Measurements from ENCODE around the gene HIPK2. TPM values are rescaled to one million over a fixed set of nuclear protein-coding genes. Genes with fewer than 3 reads are reported as not detected.

The HIPK2 gene
- total RNA-seq, 2 donors from 2014 or later = 54.4 to 72.7 TPM

DNA sequence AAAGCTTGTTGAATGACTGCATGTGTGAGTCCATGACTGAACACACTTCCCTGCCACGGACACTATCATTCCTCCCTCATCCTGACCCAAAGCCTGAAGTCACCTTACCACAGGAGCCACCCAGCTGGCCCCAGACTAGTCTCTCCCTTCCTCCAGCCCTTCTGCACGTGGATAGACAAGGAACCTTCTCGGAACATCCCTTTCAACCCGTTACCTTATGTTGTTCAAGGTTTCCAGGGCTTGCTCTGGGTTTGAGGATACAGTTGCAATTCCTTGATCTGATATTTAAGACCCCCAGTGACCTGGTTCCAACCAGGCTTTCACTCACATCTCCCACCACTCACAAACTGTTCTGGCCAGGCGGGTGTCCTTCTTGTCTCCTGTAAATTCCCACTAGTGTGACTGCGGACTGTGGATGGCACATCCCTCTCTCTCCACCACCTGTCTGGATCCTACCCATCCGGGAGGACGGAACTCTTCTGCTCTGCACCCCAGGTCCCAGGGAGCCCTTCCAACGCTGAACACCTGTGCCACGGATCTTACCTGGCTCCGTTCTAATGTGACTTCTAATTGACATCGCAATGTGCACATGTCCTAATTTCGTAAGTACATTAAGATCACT is 62.5 kb downstream of the HIPK2 start:
- Histone ChIP-seq H3K4me1 (replicated peaks) (no peaks in the 10 kb centered on the region), H3K27ac (no peak overlapping the region), H3K4me3 (no peak overlapping the region), H3K27me3 (replicated peaks; ENCODE audit: insufficient read depth) (no peaks in the 10 kb centered on the region), H3K36me3 (peaks cover 4 to 11% of the 10 kb centered on the region in 2 donors), H3K9me3 (no peaks in the 10 kb centered on the region)
- no peak for DNase-seq (ENCODE audit: low spot score)
- TF ChIP-seq POLR2A (IDR thresholded peaks at IDR 0.05) = no peak
- TF ChIP-seq POLR2AphosphoS5 (IDR thresholded peaks at IDR 0.05) = no peak
- TF ChIP-seq, protein P1, sequence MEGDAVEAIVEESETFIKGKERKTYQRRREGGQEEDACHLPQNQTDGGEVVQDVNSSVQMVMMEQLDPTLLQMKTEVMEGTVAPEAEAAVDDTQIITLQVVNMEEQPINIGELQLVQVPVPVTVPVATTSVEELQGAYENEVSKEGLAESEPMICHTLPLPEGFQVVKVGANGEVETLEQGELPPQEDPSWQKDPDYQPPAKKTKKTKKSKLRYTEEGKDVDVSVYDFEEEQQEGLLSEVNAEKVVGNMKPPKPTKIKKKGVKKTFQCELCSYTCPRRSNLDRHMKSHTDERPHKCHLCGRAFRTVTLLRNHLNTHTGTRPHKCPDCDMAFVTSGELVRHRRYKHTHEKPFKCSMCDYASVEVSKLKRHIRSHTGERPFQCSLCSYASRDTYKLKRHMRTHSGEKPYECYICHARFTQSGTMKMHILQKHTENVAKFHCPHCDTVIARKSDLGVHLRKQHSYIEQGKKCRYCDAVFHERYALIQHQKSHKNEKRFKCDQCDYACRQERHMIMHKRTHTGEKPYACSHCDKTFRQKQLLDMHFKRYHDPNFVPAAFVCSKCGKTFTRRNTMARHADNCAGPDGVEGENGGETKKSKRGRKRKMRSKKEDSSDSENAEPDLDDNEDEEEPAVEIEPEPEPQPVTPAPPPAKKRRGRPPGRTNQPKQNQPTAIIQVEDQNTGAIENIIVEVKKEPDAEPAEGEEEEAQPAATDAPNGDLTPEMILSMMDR (IDR thresholded peaks at IDR 0.05) = no peak
- intact Hi-C loops (cut with DNase I) = no loop called here
- 96% methylated on average over 13 of the region's 13 CpGs for WGBS

DNA sequence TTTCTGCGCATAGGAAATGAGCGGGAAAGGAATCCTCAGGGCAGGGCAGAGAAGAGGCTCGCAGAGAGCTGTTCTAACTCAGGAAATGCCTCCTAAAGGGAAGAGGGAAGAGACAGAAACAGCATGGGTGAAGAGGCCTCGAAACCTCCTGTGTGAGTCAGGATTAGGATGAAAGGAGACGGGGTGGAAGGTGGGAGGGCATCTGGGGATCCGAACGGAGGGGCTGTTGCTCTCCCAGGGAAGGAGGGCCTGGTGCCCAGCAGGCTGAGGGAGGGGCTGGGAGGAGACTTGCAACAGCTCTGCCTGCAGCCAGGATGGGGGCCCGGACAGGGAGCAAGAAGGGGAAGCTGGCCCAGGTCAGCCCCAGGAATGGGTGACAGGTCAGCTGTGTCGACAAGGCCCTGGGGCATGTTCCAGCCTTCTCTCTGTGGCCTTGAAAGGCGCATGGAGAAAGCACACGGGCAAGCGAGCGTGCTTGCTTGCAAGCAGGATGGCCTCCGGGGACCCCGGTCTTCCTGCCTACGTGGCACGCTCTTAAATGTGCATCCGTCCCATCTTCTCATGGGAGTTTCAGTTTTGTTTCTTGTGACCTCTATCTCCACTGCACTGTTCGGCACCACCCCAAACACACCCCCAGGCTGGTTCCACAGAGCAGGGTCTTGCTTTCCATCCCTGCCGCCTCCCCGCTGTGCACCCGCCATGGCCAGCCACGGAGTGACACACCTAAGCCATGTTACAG is 63.5 kb downstream of the HIPK2 start:
- Histone ChIP-seq H3K4me1 (replicated peaks) (no peaks in the 10 kb centered on the region), H3K36me3 (peaks cover 4 to 11% of the 10 kb centered on the region in 2 donors), H3K27me3 (replicated peaks; ENCODE audit: insufficient read depth) (no peaks in the 10 kb centered on the region), H3K27ac (peak overlapping the region in 1 of 2 donors; percentile 14), H3K9me3 (no peaks in the 10 kb centered on the region), H3K4me3 (no peak overlapping the region)
- no peak for DNase-seq (ENCODE audit: low spot score)
- intact Hi-C loops (cut with DNase I) = no loop called here
- 82% methylated on average over 23 of the region's 23 CpGs for WGBS
- TF ChIP-seq, protein P1 (IDR thresholded peaks at IDR 0.05) = no peak
- TF ChIP-seq POLR2A (IDR thresholded peaks at IDR 0.05) (no peak), POLR2AphosphoS5 (IDR thresholded peaks at IDR 0.05) (no peak)

DNA sequence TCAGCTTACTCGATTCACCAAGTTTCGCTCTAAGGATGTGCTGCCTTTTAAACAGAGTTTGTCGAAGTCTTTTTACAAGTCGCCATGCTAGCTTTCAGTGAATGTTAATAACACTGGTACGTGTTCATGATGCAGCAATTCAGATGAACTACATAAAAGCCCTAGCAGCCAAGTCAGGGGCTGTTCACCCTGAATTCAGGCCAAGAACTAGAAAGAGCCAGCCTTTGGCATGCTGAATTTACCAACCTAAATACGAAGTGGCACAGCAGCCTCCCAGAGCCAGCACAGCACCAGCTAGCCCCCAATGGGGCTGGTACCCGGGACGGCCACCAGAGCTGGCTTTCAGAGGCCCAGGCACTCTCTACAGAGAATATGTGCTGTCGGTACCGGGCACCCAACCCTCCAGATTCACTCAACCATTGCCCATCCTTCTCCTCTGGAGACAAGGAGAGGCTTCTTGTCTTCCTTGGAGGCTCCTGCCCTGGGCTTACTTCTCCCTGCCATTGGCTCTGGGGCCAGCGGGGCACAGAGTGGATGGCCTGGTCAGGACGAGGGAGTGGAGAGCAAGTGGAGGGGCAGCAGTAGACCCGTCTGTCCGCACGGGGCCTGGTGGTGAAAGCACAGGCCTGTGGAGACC is 64.2 kb downstream of the HIPK2 start:
- no peak for DNase-seq (ENCODE audit: low spot score)
- no peaks in the 10 kb centered on the region for H3K9me3 ChIP-seq
- WGBS = 90% methylated on average over 15 of the region's 15 CpGs
- H3K4me3 ChIP-seq = no peak overlapping the region
- peak overlapping the region in 1 of 2 donors; percentile 14 for H3K27ac ChIP-seq
- intact Hi-C loops (cut with DNase I) = no loop called here
- H3K36me3 ChIP-seq = peaks cover 4 to 11% of the 10 kb centered on the region in 2 donors
- H3K4me1 ChIP-seq (replicated peaks) = peaks cover under 1% of the 10 kb centered on the region
- no peaks in the 10 kb centered on the region for H3K27me3 ChIP-seq (replicated peaks; ENCODE audit: insufficient read depth)
- TF ChIP-seq, protein P1 (IDR thresholded peaks at IDR 0.05) = no peak
- TF ChIP-seq POLR2AphosphoS5 (IDR thresholded peaks at IDR 0.05) (no peak), POLR2A (IDR thresholded peaks at IDR 0.05) (no peak)

DNA sequence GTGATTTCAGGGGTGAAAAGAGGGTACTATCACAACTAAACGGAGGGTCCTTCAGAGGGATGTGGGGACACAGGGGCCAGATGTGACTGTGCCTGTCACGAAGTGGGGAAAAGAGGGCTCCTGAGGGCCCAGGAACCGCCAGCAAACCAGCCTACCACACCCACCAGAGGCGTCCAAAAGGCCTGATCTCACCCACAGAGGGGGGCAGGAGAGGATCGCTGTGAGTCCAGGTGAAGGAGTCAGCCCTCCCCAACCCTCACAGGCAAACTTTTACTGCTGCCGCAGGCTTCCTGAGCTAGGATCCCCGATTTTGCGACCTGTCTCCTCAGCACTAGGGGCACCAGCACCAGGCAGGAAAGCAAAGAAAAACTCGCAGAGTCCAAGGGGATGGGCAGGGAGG is 64.7 kb downstream of the HIPK2 start:
- Histone ChIP-seq H3K9me3 (no peaks in the 10 kb centered on the region), H3K4me3 (no peak overlapping the region), H3K27me3 (replicated peaks; ENCODE audit: insufficient read depth) (no peaks in the 10 kb centered on the region), H3K27ac (no peak overlapping the region), H3K4me1 (replicated peaks) (peaks cover 6% of the 10 kb centered on the region), H3K36me3 (peaks cover 4 to 11% of the 10 kb centered on the region in 2 donors)
- intact Hi-C loops (cut with DNase I) = no loop called here
- 73% methylated on average over 9 of the region's 9 CpGs for WGBS
- TF ChIP-seq, protein P1 (IDR thresholded peaks at IDR 0.05) = no peak
- TF ChIP-seq POLR2AphosphoS5 (IDR thresholded peaks at IDR 0.05) (no peak), POLR2A (IDR thresholded peaks at IDR 0.05) (no peak)
- no peak for DNase-seq (ENCODE audit: low spot score)
